Heart left ventricle (tissue), 16 donors: Measurements from ENCODE around the gene GRK5. TPM values are rescaled to one million over a fixed set of nuclear protein-coding genes. Genes with fewer than 3 reads are reported as not detected.
"Not testable (repeated sequence)": the region's sequence is repeated elsewhere in the genome, so short reads cannot be mapped to it uniquely, and the experiment has no call there.

Experiments
- ATAC-seq, 4 donors: fragments of 200-7000 bp; cut with Tn5 transposase; one replicate each; pipeline ENCODE4 v1.9.1; 2020 to 2022; ENCODE audit warnings: moderate library complexity in 4 of 4, mild to moderate bottlenecking in 3 of 4, moderate number of reproducible peaks in 1 of 4
- DNase-seq, 5 donors: peaks; one replicate each; pipeline ENCODE4 v3.0.0-alpha.2; 2020
- H3K27ac ChIP-seq, 12 donors: fragments of 200-600 bp; sonication (generic) in 4 of 12; one replicate each; pipeline versions ENCODE4 v1.5.0 to v1.8.0; 2016 to 2022; ENCODE audit warnings: mild to moderate bottlenecking in 2 of 12
- H3K27me3 ChIP-seq, 9 donors: fragments of 200-600 bp; sonication (generic) in 2 of 9; one replicate each; pipeline versions ENCODE4 v1.5.1 to v1.8.0; 2016 to 2022; ENCODE audit warnings: mild to moderate bottlenecking in 3 of 9
- H3K36me3 ChIP-seq, 9 donors: fragments of 200-600 bp; sonication (generic) in 2 of 9; one replicate each; pipeline versions ENCODE4 v1.5.0 to v1.8.0; 2018 to 2022; ENCODE audit warnings: mild to moderate bottlenecking in 2 of 9
- H3K4me1 ChIP-seq, 12 donors: fragments of 200-600 bp; sonication (generic) in 4 of 12; one replicate each; pipeline versions ENCODE4 v1.5.0 to v1.8.0; 2016 to 2022; ENCODE audit warnings: mild to moderate bottlenecking in 3 of 12
- H3K4me3 ChIP-seq, 12 donors: fragments of 200-600 bp; sonication (generic) in 4 of 12; one replicate each; pipeline versions ENCODE4 v1.5.0 to v1.8.0; 2017 to 2022; ENCODE audit warnings: mild to moderate bottlenecking in 9 of 12, moderate library complexity in 4 of 12
- H3K9me3 ChIP-seq, 12 donors: fragments of 200-600 bp; sonication (generic) in 4 of 12; one replicate each; pipeline versions ENCODE4 v1.5.0 to v1.8.0; 2016 to 2022; ENCODE audit warnings: mild to moderate bottlenecking in 1 of 12
- POLR2A ChIP-seq, 2 donors: fragments of 450-650 bp; IDR thresholded peaks; one replicate each; pipeline ENCODE4 v1.6.1; 2017; ENCODE audit warnings: antibody characterized with exemption in 2 of 2, mild to moderate bottlenecking in 2 of 2, moderate library complexity in 2 of 2
- WGBS, 4 donors: extraction: QIAGEN DNeasy Blood & Tissue Kit in 2 of 4; methylation state at CpG; one replicate each; pipeline versions ENCODE4 v1.1.5 to v1.1.7; 2013 to 2018; 5-methylcytosine and 5-hydroxymethylcytosine counted together
- intact Hi-C, 10 donors: fragments of 100-400 bp; cut with DNase I; formaldehyde crosslinking; loops; one replicate each; pipeline versions ENCODE4 v1.11.1 to v1.14.2; 2022
- polyA plus RNA-seq, 2 donors: library from polyadenylated mRNA; stranded (reverse); fragments of 200-250 nt; gene quantifications; one replicate each; pipeline ENCODE4 v1.2.3, GENCODE V29; 2013
- total RNA-seq, 9 donors: library from RNA; depleted of rRNA in 2 of 9; stranded (reverse); fragments of >200 nt in 2 of 9; fragmentation: NEBNext Ultra II Directional in 3 of 9; extraction: Animal tissue kit (Norgen Biotek cat#: 25700) in 3 of 9; gene quantifications; one replicate each; pipeline versions ENCODE4 v1.1.0 to v1.2.4, GENCODE V29; 2016 to 2023
- TF ChIP-seq, protein P1 (sequence below), 12 donors: fragments of 200-600 bp; sonication (generic) in 4 of 12; IDR thresholded peaks; one replicate each; pipeline versions ENCODE4 v1.5.0 to v1.8.0; 2018 to 2022; ENCODE audit warnings: antibody characterized with exemption in 12 of 12, mild to moderate bottlenecking in 5 of 12
- donor health status: ischemic (EF 13 %, LVEDD 7.1; RV severe dilation, severe dysfunction).
- donor health status: healthy with polysubstance abuse.
- donor health status: DM: no; HTN: yes; CAD: no.
- donor health status: DM: no; HTN: no; CAD: no.
- donor health status: ischemic (EF 25% LVEDD 6.9; RV normal size, moderate dysfunction).
- donor health status: ischemic (EF 25% LVEDD 5.7; RV mildly dilated, moderate dysfunction).
- donor health status: healthy.
- donor health status: DM: yes; HTN: yes; CAD: no.
- donor health status: ischemic (EF 35%, LVEDD 5.7; RV mildly dilated, moderate dysfunction).
- donor health status: nonischemic (EF 11% LVEDD 7.7; RV severe dilation, severe dysfunction).
- donor health status: DM: yes; HTN: yes; CAD: no.
- donor health status: PGD.
- donor health status: ischemic (EF 29% LVEDD 5.4; RV normal size, mild dysfunction).
- donor health status: nonischemic (EF 23%, LVEDD 6.1; RV moderate dilation, normal function).

Gene GRK5
- total and polyA plus RNA-seq, 11 donors: 13.1 to 58.0 (median 30.2) TPM

DNA sequence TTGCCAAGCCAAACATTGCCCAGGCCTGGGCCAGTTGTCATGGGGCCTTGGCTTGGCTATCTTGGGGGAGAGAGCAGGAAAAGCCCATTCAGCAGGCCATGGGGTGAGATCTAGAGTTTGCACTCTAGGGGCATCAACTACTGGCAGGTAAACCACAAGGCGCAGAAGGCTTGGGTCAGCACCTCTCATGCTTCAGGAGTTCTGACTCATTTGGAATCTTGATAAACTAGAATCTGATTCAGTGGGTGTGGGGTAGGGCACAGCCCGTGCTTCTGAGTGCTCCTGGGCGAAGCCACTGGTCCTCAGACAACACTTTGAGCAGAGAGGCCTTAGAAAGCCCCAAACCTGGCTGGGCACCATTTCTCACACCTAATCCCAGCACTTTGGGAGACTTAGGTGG lies 254.0 kb downstream of the GRK5 start:
- intact Hi-C loops: no loop called here
- Histone ChIP-seq H3K9me3 (no peaks in the 10 kb centered on the region), H3K4me1 (peaks cover 0 to 4% (median 0%) of the 10 kb centered on the region in 12 donors), H3K36me3 (peaks cover 0 to 16% (median 0%) of the 10 kb centered on the region in 9 donors), H3K27ac (no peak overlapping the region), H3K27me3 (no peaks in the 10 kb centered on the region), H3K4me3 (no peak overlapping the region)
- DNase-seq (peak in 1 of 5 donors; percentile 18), ATAC-seq (no peak)
- no peak for TF ChIP-seq POLR2A (IDR thresholded peaks at IDR 0.05)
- TF ChIP-seq, protein P1, sequence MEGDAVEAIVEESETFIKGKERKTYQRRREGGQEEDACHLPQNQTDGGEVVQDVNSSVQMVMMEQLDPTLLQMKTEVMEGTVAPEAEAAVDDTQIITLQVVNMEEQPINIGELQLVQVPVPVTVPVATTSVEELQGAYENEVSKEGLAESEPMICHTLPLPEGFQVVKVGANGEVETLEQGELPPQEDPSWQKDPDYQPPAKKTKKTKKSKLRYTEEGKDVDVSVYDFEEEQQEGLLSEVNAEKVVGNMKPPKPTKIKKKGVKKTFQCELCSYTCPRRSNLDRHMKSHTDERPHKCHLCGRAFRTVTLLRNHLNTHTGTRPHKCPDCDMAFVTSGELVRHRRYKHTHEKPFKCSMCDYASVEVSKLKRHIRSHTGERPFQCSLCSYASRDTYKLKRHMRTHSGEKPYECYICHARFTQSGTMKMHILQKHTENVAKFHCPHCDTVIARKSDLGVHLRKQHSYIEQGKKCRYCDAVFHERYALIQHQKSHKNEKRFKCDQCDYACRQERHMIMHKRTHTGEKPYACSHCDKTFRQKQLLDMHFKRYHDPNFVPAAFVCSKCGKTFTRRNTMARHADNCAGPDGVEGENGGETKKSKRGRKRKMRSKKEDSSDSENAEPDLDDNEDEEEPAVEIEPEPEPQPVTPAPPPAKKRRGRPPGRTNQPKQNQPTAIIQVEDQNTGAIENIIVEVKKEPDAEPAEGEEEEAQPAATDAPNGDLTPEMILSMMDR (IDR thresholded peaks at IDR 0.05): no peak
- 93 to 98% (median 95%) methylated on average over 3 of the region's 3 CpGs for WGBS, 4 donors

DNA sequence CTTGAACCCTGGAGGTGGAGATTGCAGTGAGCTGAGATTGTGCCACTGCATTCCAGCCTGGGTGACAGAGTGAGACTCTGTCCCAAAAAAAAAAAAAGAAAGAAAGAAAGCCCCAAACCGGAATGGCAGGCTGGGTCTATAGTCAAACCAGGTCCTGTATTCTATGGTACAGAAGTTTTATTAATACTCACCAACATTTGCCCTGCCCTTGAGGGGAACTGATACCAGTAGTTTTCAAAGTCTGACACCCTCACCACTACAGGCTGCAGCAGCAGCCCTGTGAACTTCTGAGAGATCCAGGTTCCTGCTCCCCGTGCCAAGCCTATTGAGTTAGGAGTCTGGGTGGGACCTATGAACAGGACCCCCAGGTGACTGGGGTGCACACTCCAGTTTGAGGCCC lies 254.6 kb downstream of the GRK5 start:
- no peaks in the 10 kb centered on the region for H3K9me3 ChIP-seq
- no peaks in the 10 kb centered on the region for H3K27me3 ChIP-seq
- peaks cover 0 to 13% (median 0%) of the 10 kb centered on the region in 9 donors for H3K36me3 ChIP-seq
- WGBS, 4 donors: 74 to 91% (median 89%) methylated on average over 2 of the region's 2 CpGs
- H3K4me1 ChIP-seq: peaks cover 0 to 4% (median 0%) of the 10 kb centered on the region in 12 donors
- no peak for DNase-seq
- no peak for ATAC-seq
- TF ChIP-seq POLR2A (IDR thresholded peaks at IDR 0.05): no peak
- TF ChIP-seq, protein P1 (IDR thresholded peaks at IDR 0.05): no peak
- intact Hi-C loops: no loop called here
- no peak overlapping the region for H3K4me3 ChIP-seq
- no peak overlapping the region for H3K27ac ChIP-seq

DNA sequence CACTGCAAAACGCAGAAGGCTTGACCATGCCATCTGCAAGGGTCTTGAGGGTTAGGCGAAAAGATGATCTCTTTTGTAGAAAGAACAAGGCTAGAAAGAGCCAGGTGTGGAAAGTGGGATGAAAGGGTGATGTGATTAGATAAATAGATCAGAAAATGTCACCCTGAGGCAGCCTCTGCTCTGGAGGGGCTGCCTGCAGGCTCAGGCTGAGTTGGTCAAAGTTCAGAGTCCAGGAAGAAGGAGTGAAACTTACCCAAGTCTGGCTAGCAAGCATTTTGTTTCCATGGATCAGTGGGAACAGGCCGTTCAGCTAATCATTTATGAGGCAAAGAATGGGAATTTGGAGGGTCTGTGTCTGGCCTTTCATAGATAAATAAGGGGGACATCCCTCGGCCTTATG lies 255.4 kb downstream of the GRK5 start:
- H3K27ac ChIP-seq: no peak overlapping the region
- H3K27me3 ChIP-seq: no peaks in the 10 kb centered on the region
- intact Hi-C loops: no loop called here
- no peak overlapping the region for H3K4me3 ChIP-seq
- H3K4me1 ChIP-seq: peaks cover 0 to 4% (median 0%) of the 10 kb centered on the region in 12 donors
- H3K9me3 ChIP-seq: no peaks in the 10 kb centered on the region
- H3K36me3 ChIP-seq: peaks cover 0 to 10% (median 0%) of the 10 kb centered on the region in 9 donors
- DNase-seq (no peak), ATAC-seq (no peak)
- WGBS, 4 donors: 86 to 90% (median 87%) methylated on average over 4 of the region's 4 CpGs
- TF ChIP-seq, protein P1 (IDR thresholded peaks at IDR 0.05): no peak
- no peak for TF ChIP-seq POLR2A (IDR thresholded peaks at IDR 0.05)

DNA sequence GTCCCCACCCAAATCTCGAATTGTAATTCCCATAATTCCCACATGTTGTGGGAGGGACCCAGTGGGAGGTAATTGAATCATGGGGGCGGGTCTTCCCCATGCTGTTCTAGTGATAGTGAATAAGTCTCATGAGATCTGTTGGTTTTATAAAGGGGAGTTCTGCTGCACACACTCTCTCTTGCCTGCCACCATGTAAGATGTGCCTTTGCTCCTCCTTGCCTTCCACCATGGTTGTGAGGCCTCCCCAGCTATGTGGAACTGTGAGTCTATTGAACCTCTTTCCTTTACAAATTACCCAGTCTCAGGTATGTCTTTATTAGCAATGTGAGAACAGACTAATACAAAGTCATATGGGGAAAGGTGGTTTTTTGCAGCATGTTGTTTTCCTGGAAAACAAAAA lies 255.8 kb downstream of the GRK5 start:
- H3K4me1 ChIP-seq, DNase-seq, H3K36me3 ChIP-seq, intact Hi-C loops, H3K27me3 ChIP-seq, ATAC-seq, H3K9me3 ChIP-seq, H3K4me3 ChIP-seq, H3K27ac ChIP-seq: not testable (repeated sequence)
- WGBS, 4 donors: 80 to 85% (median 83%) methylated on average over 2 of the region's 2 CpGs

DNA sequence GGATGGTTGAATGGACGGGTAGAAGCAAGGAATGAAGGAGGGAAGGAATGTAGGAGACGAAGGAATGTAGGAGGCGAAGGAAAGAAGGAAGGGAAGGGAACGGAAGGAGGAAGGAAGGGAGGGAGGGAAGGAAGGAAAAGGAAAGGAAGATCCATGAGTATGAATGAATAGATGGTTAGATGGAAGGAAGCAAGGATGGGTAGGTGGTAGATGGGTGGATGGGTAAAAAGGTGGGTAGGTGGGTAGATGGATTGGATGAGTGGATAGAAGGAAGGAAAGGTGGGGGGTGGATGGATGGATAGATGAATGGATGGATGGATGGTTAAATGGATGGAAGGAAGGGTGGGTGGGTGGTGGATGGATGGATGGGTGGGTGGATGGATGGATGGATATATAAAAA lies 257.7 kb downstream of the GRK5 start:
- intact Hi-C loops: no loop called here

More for the DNA sequence above, 257.7 kb downstream of the GRK5 start:
- Histone ChIP-seq H3K4me1 (peaks cover 0 to 4% (median 0%) of the 10 kb centered on the region in 12 donors), H3K36me3 (no peaks in the 10 kb centered on the region), H3K27me3 (no peaks in the 10 kb centered on the region), H3K27ac (no peak overlapping the region), H3K4me3 (no peak overlapping the region), H3K9me3 (peaks cover 0 to 6% (median 0%) of the 10 kb centered on the region in 12 donors)
- ATAC-seq (no peak), DNase-seq (no peak)
- WGBS, 4 donors: 69 to 79% (median 76%) methylated on average over 4 of the region's 4 CpGs
- no peak for TF ChIP-seq POLR2A (IDR thresholded peaks at IDR 0.05)
- TF ChIP-seq, protein P1 (IDR thresholded peaks at IDR 0.05): no peak
